SKM-1 treated with dmso at 0.1 percent for 144 hours (cell line): ENCODE measurements around the gene TSGA10.
"Not testable (repeated sequence)": the region's sequence is repeated elsewhere in the genome, so short reads cannot be mapped to it uniquely, and the experiment has no call there.

Experiments
- DNase-seq: peaks from one replicate; lab custom pipeline; 2025; ENCODE audit not compliant: unreplicated experiment; lab: John Stamatoyannopoulos, UW

Gene TSGA10

DNA sequence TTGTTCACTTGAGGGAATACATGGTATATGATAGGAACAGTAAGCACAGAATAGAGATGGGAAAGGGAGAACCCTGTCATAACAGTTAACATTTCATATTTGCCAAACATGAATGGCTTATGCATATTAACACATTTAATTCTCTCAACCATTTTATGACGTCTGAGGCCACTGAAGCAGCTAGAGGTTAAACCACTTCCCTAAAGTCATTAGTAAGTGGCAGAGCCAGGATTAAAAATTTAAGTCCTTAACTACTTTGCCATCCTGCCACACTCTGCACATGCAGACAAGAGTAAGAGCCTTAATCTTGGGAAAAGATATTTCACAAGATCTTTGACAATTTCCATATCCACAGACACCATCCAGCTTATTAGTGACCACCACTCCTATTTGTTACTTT lies 2.1 kb upstream of the TSGA10 start:
- DNase-seq: no peak

DNA sequence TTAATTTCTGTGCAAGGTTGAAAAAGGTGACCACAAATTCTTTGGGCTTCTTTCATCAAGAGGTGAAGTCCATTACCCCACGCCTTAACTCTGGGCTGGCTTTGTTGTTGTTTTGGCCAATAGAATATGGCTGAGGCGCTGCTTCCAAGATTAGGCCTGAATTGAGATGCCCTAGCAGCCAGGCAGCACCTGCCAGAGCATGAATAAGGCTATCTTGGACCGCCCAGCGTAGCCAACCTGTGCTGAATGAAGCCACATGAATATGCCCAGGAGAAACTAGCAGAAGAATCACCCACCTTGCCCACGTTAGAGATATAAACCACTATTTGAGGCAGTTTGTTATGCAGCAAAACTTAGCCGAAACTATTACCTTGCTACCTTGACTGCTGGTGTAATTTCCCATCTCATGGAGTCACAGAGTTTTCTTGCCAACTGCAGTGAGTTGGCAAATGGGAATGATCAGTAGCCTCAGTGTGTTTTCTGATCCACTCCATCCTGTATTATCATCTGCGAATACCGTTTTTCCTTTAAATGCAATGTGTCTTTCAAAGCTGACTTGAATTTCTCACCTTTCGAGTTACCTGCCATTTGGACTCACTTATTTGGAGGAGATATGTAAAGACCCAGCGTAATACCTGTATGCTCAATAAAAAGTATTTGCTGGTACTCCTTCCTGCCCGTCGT lies 679 bp downstream of the TSGA10 start:
- DNase-seq: no peak

- DNase-seq: no peak
Observed at GRCh38 chr2:99152199-99152895, 2.4 kb downstream of the TSGA10 start.

DNA sequence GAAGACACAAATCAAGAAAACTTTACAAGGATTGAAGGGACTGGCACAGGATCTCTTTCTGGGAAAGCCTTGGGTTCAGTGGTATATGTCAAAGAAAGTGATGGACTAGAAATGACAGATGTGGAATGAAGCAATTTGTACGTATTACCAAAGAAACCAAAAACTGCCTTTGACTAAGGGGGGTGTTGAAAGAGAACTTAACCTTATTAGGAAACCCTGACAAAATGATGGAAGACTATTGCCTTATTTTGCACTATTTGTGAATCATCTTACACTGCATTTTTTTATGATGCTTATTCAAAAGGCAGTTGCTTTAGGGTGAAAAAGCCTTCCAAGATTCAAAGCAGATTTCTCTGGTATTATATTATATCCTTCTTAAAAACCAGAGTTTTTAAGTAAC lies 4.0 kb downstream of the TSGA10 start:
- peak; percentile 27 for DNase-seq

- DNase-seq: peak; percentile 93
Observed at GRCh38 chr2:99141110-99142108, 13.3 kb downstream of the TSGA10 start, which contains the start of gene C2orf15. Gene C2orf15, plus strand, starts transcription at chr2:99141707. Its CDS starts 8,852 bp downstream, at chr2:99150559.

DNA sequence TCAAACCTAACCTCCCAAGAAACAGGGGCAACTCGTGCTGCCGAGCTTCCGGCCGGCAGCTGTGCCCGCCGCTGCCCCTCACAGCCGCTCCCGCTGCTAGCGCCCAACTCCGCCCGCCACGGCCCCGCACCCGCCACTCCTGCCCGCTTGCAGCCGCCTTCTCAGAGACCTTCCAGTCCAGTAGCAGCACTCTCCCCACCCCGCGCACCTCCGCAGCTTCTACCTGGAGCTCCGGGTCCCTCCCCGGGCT lies 14.0 kb downstream of the TSGA10 start:
- peak; percentile 68 for DNase-seq

DNA sequence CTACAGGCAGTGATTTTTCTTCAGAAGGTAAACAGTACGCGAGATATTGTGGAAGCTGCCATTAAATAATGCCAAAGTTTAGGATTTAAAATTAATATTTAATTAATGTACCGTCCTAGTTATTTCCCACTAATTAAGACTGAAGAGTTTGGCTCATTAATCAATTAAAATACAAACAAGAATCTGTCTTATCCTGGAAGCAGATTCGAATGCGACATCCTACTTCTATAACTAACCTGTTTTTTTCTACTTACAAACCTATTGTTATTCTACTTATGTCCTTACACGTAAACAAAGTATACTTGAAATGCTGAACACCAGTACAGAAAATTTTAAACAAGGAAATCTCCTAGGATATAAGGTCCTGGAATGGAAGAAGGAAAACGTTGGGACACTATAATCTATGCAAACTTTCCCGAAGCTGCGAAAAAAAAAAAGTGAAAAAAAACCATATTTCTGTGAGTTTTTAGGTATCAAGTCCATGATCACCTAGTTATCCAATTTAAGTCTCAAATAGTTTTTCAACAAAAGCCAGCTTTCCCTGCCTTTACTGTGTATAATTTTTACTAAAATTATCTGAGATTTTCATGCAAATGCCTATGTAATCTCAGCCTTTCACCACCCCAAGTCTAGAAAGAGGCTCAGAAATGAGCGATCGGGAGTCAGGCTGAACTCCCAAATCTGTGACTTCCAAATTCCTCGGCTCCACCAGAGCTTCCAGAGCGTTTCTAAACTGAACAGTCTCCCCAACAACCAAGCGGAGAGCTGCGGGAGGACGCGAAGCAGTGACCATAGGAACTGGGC lies 14.5 kb downstream of the TSGA10 start:
- DNase-seq: no peak

- no peak for DNase-seq
Observed at GRCh38 chr2:99139003-99139402, 15.7 kb downstream of the TSGA10 start.

GRCh38 chr2:99135044-99135556 lies 19.6 kb downstream of the TSGA10 start:
- not testable (repeated sequence) for DNase-seq

DNA sequence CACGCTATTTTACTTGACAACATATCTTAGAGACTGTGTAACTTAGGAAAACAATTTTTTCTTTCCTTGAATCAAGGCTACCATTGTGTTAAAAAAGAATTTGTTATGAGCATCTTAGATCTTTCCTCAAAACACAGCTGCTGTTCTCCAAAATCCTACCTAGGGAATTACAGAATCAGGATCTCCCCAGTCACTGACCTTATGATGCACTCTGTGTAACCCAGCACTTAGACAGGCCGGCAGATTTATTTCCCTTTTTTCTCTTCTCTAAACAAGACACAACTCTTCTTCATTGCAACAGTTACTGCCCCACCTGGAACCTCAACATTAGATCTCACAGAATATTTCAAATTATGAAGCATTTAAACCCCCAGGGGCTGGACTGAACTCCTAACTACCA lies 26.8 kb downstream of the TSGA10 start:
- DNase-seq: peak; percentile 19

GRCh38 chr2:99112617-99113016 lies 42.1 kb downstream of the TSGA10 start:
- no peak for DNase-seq

DNA sequence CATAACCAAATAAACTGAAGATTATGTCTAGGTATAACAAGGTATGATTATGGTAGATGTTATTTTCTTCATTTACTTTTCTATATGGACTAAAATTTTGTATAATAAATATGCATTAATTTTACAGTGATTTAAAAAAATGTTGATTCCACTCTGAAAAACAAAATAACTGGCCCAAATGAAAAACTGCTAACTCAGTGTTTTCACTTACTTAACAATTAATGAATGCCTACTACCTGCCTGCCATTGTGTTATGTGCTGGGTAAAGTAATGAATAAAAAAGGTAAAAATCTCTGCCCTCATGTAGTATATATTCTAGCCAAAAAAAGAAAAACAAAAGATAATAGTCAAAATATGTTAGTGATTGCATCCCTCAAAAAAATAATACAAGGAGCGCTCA lies 42.8 kb downstream of the TSGA10 start:
- DNase-seq: no peak

GRCh38 chr2:99111236-99111635 lies 43.5 kb downstream of the TSGA10 start:
- no peak for DNase-seq

DNA sequence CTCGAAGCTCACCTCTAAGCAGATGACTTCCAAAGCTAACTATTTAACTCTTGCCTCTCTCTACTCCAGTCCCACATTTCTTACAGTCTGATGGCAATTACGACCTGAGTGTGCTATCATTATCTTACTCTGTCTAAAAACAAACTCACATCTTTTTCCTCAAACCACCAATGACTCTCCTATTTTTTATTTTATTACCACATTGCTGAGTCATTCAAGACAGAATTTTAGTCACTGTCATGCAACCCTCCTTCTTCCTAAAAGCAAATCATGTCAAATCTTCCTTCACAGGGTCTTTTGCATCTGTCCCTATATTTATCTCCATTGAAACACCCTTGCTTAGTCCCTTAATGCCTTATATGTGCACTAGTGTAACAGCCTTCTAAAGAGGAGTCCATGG lies 47.8 kb downstream of the TSGA10 start:
- DNase-seq: no peak

DNA sequence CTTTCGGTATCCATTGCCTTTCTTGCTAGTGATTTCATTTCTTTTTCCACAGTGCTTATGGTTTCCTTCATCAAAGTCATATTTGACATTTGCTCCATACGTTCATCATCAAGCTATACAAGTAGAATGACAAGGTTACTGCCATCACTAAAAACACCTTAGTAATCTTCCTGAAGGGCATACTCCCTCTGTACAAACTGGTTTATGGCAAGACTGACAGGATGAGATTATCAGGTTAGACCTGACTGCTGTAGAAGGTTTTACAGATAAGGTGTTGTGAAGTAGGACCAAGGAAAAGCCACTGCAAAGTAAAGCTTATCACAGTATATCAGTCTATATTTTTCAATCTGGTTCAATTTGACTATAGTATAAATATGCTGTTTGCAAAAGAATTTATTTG lies 50.7 kb downstream of the TSGA10 start:
- no peak for DNase-seq

GRCh38 chr2:99101697-99102096 lies 53.0 kb downstream of the TSGA10 start:
- peak; percentile 32 for DNase-seq

GRCh38 chr2:99096728-99097127 lies 58.0 kb downstream of the TSGA10 start:
- no peak for DNase-seq

GRCh38 chr2:99088017-99088416 lies 66.7 kb downstream of the TSGA10 start:
- no peak for DNase-seq

DNA sequence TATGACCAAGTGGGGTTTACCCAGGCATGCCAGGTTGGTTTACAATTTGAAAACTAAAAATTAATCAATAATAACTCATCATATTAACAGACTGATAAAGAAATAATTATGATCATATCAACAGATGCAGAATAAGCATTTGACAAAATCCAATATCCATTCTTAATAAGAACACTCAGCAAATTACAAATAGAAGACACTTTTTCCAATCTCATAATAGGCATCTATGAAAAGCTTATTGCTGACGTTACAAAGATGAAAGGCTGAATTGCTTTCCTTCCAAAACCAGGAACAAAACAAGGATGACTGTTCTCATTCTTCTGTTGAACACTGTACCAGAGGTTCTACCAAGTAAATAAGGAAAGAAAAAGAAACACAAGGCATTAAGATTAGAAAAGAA lies 68.4 kb downstream of the TSGA10 start:
- no peak for DNase-seq

DNA sequence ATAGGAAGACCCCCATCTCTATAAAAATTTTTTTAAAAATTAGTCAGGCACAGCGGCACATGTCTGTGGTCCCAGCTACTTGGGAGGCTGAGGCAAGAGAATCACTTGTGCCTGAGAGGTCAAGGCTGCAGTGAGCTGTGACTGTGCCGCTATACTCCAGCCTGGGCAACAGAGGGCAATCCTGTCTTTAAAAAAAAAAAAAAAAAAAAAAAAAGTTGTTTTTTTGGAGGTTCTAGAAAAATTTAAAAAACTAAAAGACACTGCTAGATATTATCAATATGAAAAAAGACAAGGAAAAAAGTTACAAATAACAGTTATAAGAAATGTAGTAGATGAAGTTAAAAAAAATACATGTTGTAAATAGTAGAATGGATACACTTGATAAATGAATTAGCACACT lies 69.3 kb downstream of the TSGA10 start:
- DNase-seq: peak; percentile 6

- no peak for DNase-seq
Observed at GRCh38 chr2:99084256-99084655, 70.5 kb downstream of the TSGA10 start.
